Measurements from ENCODE around the gene COQ8A.

DNA sequence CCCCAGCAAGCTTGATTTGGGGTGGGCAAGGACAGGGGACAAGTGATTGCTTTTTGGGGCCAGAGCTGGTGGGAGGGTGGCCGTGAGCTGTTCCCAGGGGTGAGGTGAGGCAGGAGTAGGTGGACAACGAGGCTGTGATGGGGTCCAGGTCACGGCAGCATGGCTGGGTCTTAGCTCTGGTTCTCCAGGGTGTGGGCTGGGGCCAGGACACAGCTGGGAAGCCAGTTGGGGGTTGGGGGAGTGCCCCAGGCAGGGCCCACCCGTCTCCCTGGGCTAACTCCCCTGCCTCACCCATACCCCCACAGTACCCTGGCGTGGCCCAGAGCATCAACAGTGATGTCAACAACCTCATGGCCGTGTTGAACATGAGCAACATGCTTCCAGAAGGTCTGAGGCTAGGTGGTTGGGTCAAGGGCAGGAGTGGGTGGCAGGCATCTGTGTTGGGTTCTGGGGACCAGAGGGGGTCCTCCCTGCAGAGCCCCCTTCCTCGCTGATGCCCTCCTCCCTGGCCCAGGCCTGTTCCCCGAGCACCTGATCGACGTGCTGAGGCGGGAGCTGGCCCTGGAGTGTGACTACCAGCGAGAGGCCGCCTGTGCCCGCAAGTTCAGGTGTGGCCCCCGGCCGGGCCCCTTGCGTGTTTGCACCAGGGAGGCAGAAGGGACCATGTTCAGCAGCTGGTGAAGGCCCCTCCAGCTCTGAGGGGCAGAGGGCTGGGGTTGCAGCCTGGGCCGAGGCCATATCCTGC lies 43.3 kb downstream of the COQ8A start:
- TF ChIP-seq GABPA (IDR thresholded peaks at IDR 0.05; ENCODE audit: low read depth), result no peak
- TF ChIP-seq, protein P1, sequence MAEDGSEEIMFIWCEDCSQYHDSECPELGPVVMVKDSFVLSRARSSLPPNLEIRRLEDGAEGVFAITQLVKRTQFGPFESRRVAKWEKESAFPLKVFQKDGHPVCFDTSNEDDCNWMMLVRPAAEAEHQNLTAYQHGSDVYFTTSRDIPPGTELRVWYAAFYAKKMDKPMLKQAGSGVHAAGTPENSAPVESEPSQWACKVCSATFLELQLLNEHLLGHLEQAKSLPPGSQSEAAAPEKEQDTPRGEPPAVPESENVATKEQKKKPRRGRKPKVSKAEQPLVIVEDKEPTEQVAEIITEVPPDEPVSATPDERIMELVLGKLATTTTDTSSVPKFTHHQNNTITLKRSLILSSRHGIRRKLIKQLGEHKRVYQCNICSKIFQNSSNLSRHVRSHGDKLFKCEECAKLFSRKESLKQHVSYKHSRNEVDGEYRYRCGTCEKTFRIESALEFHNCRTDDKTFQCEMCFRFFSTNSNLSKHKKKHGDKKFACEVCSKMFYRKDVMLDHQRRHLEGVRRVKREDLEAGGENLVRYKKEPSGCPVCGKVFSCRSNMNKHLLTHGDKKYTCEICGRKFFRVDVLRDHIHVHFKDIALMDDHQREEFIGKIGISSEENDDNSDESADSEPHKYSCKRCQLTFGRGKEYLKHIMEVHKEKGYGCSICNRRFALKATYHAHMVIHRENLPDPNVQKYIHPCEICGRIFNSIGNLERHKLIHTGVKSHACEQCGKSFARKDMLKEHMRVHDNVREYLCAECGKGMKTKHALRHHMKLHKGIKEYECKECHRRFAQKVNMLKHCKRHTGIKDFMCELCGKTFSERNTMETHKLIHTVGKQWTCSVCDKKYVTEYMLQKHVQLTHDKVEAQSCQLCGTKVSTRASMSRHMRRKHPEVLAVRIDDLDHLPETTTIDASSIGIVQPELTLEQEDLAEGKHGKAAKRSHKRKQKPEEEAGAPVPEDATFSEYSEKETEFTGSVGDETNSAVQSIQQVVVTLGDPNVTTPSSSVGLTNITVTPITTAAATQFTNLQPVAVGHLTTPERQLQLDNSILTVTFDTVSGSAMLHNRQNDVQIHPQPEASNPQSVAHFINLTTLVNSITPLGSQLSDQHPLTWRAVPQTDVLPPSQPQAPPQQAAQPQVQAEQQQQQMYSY (CRISPR knock-in tag; IDR thresholded peaks at IDR 0.05), result no peak
- TF ChIP-seq, protein P2, sequence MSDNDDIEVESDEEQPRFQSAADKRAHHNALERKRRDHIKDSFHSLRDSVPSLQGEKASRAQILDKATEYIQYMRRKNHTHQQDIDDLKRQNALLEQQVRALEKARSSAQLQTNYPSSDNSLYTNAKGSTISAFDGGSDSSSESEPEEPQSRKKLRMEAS (IDR thresholded peaks at IDR 0.05; ENCODE audit: low read depth, low read length), result no peak
- no peak for TF ChIP-seq POLR2A (IDR thresholded peaks at IDR 0.05; ENCODE audit: low read depth, low read length)
- TF ChIP-seq EZH2 (IDR thresholded peaks at IDR 0.05; ENCODE audit: borderline replicate concordance, control insufficient read depth, low read depth, low read length), result no peak
- no peak for TF ChIP-seq HDAC6 (IDR thresholded peaks at IDR 0.05; ENCODE audit: unreplicated experiment)
- TF ChIP-seq, protein P3, sequence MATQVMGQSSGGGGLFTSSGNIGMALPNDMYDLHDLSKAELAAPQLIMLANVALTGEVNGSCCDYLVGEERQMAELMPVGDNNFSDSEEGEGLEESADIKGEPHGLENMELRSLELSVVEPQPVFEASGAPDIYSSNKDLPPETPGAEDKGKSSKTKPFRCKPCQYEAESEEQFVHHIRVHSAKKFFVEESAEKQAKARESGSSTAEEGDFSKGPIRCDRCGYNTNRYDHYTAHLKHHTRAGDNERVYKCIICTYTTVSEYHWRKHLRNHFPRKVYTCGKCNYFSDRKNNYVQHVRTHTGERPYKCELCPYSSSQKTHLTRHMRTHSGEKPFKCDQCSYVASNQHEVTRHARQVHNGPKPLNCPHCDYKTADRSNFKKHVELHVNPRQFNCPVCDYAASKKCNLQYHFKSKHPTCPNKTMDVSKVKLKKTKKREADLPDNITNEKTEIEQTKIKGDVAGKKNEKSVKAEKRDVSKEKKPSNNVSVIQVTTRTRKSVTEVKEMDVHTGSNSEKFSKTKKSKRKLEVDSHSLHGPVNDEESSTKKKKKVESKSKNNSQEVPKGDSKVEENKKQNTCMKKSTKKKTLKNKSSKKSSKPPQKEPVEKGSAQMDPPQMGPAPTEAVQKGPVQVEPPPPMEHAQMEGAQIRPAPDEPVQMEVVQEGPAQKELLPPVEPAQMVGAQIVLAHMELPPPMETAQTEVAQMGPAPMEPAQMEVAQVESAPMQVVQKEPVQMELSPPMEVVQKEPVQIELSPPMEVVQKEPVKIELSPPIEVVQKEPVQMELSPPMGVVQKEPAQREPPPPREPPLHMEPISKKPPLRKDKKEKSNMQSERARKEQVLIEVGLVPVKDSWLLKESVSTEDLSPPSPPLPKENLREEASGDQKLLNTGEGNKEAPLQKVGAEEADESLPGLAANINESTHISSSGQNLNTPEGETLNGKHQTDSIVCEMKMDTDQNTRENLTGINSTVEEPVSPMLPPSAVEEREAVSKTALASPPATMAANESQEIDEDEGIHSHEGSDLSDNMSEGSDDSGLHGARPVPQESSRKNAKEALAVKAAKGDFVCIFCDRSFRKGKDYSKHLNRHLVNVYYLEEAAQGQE (IDR thresholded peaks at IDR 0.05; ENCODE audit: low read depth, low read length), result no peak
- no peak for TF ChIP-seq SP1 (IDR thresholded peaks at IDR 0.05; ENCODE audit: low read depth, low read length)
- no peak for TF ChIP-seq SUPT20H (IDR thresholded peaks at IDR 0.05; ENCODE audit: borderline replicate concordance, control insufficient read depth, low read depth, low read length)
- no peak for TF ChIP-seq NFIC (IDR thresholded peaks at IDR 0.05; ENCODE audit: low read depth, low read length)
- TF ChIP-seq, protein P4, sequence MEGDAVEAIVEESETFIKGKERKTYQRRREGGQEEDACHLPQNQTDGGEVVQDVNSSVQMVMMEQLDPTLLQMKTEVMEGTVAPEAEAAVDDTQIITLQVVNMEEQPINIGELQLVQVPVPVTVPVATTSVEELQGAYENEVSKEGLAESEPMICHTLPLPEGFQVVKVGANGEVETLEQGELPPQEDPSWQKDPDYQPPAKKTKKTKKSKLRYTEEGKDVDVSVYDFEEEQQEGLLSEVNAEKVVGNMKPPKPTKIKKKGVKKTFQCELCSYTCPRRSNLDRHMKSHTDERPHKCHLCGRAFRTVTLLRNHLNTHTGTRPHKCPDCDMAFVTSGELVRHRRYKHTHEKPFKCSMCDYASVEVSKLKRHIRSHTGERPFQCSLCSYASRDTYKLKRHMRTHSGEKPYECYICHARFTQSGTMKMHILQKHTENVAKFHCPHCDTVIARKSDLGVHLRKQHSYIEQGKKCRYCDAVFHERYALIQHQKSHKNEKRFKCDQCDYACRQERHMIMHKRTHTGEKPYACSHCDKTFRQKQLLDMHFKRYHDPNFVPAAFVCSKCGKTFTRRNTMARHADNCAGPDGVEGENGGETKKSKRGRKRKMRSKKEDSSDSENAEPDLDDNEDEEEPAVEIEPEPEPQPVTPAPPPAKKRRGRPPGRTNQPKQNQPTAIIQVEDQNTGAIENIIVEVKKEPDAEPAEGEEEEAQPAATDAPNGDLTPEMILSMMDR (IDR thresholded peaks at IDR 0.05 in 2 of 3, conservative IDR thresholded peaks at IDR 0.05 in 1 of 3; ENCODE audit: control insufficient read depth in 2 of 3, extremely low read depth in 1 of 3, insufficient read depth in 1 of 3, low read depth in 3 of 3, low read length in 3 of 3), result no peak
- TF ChIP-seq POLR2AphosphoS5 (IDR thresholded peaks at IDR 0.05; ENCODE audit: low read length), result no peak
- no peak for TF ChIP-seq PAX5 (IDR thresholded peaks at IDR 0.05; ENCODE audit: borderline replicate concordance, low read depth, low read length)
- TF ChIP-seq CHD2 (IDR thresholded peaks at IDR 0.05; ENCODE audit: borderline replicate concordance, low read depth, low read length), result no peak

Data from GM12878 (cell line).